Putamen (tissue), 1 donor: Measurements from ENCODE around the gene BLCAP.
"Not testable (repeated sequence)": the region's sequence is repeated elsewhere in the genome, so short reads cannot be mapped to it uniquely, and the experiment has no call there.

Experiments
- DNase-seq: peaks from one replicate; pipeline ENCODE4 v3.0.0-alpha.2; 2016; ENCODE audit warnings: low spot score

The BLCAP gene, protein sequence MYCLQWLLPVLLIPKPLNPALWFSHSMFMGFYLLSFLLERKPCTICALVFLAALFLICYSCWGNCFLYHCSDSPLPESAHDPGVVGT

DNA sequence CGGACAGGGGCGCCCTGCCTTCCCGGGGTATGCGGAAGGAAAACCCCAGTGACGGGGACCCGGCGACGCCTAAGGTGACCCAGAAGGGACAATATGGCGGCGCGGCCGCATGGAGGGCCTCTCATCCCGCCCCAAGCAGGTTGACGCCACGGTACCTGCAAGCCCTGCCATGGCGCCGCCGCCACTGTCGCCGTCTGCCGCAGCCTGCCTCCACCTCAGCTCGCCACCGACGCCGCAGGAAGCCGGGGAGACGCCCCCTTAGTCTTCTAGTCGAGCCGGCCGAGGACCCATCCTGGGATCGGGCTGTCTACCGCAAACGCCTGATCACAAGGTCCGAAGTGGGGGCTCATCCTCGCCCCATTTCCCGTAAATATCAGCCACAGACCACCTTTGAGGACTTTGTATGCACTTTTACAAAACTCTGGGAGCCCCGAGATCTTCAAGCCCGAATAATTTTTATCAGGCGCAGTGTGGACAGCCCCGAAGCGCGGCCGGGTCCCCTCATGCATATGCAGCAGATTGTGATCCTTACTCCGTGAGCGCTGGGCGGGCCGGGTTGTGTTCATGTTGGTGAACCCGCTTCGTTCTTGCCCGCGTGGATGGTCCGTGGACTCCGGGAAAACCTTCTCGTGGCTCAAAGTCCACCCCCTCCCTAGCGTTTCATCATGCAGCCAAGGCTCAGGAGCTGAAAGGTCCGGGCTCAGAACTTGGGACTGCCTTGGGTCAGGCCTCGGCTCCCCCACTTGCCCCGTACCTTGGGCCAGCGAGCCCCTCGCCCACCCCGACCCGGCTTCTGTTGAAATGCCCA lies at the start of gene BLCAP:
Gene BLCAP, minus strand, starts transcription at position 239 of the 808 bp plus-strand sequence. CDS start 8,702 bp downstream, outside the sequence.
- DNase-seq, result peak; percentile 86

DNA sequence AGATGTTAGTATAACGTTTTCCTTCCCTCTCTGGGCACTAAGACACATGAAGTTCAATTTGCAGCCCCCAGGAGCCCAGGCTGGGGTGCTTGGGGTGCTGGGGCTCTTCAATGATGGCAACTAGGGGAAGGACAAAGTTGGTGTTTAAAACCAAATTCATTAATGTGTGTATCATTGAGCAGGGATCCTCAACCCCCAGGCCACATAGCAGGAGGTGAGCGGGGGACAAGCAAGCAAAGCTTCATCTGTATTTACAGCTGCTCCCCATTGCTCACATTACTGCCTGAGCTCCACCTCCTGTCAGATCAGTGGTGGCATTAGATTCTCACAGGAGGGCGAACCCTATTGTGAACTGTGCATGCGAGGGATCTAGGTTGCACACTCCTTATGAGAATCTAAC lies 49.8 kb upstream of the BLCAP start:
- not testable (repeated sequence) for DNase-seq

DNA sequence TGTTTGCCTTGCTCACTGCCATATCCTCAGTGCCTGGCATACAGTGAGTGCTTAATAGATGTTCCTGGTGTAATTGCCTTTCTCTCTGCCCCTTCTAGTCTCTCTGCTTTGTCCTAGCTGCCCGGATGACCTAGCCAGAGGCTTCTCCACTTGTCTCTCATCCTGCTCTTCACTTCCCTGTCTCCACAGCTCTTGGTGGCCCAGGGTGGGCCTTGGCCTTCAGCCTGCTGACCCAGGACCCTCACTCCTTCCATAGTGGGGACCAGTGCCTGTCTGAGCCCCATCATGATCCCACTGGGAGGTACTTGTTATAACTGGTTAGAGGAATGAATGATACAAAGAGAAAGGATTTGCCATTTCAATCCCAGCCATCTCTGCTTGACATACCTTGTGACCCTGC lies 49.2 kb upstream of the BLCAP start:
- DNase-seq, result no peak

DNA sequence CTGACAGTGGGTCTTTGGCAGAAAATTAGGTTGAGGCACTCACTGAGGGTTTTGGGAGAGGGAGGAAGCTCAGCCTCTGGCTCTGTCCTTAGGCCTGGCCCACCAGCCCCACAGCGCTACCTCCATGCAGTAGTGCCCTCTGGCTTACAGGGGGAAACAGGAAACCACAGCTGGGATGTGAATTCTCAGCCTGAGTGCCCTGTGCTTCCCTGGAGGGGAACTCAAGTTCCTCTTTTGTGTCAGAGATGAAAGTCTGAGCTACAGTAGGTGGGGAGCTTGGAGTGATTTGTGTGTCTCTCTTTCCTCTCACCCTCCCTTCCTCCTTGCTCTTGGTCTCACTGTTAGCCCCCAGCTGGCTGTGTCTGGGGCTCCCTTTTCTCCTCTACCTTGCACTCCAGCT lies 48.2 kb upstream of the BLCAP start:
- no peak for DNase-seq

DNA sequence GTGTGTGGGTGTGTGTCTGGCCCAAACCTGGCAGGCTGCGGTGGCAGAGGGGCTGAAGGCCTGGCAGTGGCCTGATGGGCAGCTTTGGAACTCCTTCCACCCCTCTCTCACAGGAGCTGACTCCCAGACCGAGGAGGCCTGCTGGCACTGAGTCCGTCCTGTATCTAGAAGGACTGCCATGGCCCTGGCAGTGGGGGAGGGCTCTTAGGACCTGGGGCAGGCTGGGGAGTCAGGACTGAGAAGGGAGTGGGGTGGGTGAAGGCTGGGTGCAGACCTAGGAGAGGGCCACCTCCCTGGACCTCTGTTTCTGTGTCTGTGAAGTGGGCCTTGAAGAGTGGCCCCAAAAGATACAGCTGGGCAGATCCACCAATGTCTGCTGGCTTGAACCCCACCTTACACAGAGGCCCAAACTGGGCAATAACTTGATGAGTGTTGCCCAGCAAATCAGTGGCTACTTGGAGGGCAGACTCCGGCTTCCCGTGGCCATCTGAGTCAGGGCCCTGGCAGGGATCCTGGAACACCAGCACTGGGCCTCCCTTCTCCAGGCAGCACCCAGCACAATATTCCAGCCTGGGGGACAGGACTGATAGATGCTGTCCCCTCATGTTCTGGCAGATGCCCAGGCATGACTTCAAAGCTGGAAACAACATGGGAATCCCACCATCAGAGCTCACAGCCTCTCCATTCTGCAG lies 46.7 kb upstream of the BLCAP start:
- no peak for DNase-seq

DNA sequence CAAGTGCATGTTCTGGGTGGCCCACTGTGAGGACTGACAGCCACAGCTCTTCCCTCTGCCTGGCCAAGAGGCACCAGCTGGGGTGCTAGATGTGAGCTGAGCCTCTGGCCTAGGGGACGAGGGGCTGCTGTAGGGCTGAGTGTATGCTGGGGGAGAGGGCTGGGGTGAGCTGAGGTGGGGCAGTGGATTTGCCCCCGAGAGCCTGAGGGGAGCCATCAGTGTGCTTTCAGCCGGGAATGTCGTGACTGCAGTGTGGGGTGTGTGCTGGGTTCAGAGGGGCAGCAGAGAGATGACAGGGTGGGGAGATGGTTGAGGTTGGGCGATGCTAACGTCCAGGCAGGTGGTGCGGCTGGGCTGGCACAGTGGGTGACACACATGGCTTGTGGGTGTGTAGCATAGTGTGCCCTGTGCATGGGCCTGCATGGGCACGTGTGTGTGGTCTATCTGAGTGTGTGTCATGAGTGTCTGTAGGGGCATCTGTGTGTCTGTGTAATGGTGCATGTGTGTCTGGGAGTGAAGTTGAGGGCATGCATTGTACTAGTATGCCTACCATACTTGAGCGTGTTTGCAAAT lies 46.0 kb upstream of the BLCAP start:
- DNase-seq, result no peak

DNA sequence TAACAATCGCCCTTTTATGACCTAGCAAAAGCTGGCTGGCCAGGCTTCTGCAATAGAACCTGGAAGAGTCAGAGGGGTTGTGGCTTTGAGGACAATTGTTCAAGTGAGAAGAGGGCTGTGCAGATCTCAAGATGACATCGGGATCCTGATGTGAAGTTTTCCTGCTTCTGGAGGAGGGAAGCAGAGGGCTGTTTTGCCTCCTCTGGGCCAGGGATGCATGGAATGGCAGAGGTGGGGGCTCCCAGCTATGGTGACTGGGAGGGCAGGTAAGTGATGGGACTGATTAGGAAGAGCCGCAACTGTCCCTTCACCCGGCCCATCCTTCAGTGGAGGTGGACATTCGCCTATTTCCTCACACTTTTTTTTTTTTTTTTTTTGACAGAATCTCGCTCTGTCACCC lies 43.4 kb upstream of the BLCAP start:
- DNase-seq, result no peak

DNA sequence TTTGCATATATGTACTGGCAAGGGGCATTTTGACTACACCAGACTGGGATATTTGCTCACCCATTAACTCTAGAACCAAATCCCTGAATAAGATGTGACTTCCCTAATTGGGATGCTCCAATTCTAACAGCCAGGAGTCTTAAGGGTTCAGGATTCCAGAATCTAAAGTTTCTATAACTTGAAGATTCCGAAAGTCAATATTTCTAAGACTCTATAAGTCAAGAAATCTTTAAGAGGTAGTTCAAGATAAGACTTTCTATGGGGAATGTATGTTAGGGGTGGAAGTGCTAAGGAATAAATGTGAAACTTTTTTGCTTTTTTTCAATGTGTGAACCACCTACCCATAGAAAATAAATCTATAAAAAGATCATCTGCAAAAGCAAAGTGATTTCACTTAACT lies 42.7 kb upstream of the BLCAP start:
- no peak for DNase-seq

DNA sequence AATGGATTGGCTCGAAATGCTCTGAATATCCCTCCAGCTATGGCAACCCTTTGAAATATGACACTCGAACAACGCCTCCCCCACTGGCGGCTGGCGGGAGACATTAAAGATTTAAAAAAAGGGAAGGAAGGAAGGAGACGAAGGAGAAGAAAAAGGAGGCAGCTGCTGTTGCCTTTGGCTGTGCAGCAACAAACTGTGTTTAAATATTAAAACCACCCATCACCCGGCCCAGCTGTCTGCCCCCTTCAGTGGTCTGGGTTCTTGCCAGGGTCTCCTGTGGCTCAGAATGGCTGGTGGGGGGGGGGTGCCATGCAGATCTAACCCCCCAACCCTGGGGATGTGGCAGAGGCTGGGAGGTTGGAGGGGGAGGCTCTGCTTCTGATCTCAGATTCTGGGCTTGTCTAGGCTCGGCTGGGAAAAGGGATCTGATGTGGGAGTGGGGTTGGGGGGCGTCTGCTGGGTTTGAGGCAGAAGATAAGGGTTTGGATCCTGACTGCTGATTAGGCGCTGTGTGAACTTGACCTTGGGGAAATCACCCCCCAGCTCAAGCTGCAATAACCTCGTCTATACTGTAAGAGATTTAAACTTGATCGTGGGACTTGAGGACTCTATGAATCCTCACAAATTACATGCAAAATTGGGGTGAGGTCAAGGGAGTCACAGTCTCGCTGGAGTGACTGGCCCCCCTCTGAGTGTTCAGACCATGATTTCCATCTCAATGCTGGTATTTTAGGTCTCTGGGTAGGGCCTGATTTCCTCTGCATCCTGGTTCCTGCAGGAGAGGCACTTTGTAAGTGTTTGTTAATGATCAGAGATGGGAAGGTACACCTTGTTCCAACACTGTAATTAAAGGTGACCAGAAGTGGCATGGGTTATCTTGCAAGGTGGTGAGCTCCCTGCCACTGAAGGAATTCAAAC lies 40.3 kb upstream of the BLCAP start:
- no peak for DNase-seq

DNA sequence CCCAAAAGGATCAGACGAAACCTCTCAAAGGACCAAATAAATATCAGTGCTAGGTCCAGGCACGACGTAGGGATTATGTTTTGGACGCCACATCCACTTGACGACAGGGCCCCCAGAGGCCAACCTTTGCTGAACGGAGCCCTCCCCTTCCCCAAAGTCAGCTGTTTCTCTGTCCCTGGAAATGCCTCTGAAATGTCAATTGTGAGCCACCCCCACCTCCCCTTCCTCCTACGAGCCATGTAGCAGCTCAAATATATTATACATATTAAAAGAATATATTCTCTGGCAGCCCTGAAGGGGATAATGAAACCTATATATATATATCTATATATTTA lies 39.6 kb upstream of the BLCAP start:
- DNase-seq, result no peak

DNA sequence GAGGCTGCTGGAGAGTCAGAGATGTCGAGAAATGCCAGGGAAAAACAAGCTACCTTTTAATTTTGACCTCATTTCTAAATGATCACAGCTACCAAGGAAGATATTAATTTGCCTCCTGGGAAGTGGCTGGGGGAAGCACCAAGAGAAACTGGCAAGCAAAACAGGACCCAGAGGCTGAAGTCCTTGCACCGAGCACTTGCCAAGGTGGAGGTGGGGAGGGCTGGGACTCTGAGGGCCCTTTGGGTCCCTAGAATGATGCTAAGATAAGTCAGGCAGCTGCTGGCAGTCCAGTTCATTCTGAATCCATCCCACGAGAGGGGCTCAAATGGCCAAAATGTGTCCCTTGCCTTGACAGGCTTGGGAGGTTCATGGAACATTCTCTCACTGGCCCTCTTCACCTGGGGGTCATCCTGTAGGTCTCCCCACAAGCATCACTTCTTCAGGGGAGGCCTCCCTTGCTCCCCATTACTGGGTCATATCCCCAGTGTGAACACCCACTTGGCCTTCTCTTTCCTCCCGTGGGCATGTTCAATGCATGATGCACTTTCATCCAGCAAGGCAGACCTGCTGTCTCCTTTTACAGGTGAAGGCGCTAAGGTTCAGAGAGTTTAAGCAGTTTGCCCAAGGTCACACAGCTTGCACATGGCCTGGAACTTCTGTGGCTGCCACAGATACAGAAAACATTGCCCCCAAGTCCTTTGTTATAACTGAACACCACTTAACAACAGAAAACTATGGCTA lies 39.1 kb upstream of the BLCAP start:
- no peak for DNase-seq

DNA sequence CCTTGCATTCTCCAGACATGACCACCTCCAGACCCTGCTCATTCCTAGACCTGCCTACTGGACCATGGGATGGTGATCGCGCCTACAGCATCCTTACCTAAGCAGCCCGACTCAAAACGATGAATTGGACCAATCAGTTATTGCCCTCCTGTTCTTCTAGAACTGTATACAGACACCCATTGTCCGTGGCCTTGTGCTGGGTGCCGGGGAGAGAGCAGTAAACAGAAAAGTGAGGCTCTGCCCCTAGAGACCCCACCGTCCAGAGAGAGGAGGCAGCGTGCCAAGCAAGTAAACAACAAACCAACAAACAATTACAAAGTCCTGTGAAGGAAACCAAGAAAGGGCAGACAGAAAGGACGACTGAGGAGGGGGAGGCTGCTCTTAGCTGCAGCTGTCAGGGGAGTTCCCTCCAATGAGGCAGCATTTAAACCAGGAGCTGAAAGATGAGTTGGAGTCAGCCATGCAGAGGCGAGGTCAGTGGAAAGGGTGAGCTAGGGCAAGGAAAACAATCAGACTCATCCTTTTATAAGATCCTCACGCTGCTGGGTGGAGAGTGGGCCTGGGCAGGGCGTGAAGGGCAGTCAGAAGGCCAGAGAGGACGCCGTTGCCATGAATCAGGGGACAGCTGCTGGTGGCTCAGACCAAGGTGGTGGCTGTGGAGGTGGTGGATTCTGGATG lies 37.6 kb upstream of the BLCAP start:
- DNase-seq, result no peak

DNA sequence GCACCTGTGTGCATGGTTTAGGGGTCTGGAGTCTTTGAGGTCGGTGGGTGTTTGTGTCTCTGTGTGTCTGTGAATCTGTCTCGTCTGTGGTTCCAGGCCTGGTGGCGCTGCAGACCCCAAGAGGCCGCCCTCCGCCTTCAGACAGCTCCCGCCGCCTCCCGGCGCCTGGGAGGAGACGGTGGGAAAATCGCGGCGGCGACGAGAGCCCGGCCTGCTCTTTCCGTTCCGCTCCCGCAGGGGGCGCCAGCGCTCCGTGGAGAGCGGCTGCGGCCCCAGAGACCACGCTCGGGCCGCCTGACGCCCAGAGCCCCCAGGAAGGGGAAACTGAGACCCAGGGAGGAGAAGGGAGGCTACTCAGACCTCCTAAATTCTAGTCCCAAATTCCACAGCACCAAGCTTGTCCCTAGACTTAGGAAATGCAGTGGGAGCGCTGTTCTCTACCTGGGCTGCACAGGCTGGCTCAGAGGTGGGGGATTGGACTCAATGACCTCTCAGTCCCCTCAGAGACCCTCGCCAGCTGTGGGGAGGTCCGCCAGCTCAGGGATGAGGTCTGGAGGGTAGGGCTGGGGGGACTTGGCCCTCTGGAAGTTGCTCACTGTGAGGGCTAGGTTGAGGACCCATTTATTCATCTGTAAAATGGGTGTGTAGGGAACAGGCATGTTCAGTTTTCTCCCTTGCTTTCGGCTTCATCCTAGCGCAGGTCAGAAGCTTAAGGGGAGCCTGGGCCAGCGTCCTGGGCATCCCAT lies 36.9 kb upstream of the BLCAP start:
- no peak for DNase-seq

DNA sequence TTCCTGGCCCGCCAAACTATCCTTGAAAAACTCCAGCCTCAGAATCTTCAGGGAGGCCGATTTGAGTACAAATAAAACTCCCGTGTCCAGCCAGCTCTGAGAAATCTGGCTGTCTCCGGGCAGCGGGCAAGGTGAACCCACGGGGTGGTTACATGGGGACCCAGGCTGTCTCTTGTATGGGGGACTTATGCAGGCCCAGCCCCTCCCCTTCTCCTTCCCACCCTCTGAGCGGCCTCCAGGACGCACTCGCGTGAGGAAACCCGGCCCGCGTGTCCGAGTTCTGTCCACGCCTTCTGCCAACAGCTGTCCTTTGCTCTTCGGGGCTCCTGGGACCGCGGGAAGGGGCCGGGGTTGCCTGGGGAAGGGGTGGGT lies 36.3 kb upstream of the BLCAP start:
- DNase-seq, result no peak

DNA sequence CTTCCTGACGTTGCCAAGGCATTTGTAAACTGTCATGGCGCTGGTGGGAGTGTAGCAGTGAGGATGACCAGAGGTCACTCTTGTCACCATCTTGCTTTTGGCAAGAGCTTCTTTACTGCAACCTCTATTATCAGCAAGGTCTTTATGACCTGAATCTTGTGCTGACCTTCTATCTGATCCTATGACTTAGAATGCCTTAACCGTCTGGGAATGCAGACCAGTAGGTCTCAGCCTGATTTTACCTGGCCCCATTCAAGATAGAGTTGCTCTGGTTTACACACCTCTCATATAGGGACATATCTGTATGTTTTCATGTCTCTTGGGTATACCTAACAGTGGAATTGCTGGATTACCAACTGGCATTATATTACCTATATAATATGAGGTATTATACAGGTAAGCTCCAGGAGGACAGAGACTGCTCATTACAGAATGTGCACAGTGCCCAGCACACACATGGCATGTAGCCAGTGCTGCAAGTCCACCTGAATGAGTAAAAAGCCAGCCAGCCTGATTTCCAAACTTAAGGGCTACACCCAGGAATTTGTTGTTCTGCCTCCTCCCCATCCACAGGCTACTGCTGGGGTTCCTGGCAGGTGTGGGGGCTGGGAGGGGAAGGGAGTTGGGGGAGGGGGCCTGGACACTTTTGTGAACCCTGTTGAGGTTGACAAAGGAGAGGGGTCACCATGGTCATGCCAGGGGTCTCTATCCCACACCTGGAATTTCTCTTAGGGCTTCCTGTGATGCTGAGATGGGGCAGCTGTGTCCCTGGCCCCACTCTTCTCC lies 35.2 kb upstream of the BLCAP start:
- no peak for DNase-seq

DNA sequence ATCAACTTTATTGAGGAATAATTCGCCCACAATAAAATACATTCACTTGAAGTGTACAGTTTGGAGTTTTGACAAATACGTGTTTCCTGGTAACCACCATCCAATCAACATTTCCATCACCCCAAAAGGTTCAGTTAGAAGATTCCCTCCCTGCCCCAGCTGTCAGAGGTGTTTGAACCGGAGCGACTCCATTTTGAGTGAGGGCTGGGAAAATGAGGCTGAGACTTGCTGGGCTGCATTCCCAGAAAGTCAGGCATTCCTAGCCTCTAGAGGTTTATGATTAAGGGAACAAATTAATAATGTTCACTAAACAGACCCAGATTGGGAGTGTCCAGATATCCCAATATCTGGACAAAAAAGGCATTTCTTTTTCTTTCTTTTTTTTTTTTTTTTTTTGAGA lies 33.0 kb upstream of the BLCAP start:
- no peak for DNase-seq

DNA sequence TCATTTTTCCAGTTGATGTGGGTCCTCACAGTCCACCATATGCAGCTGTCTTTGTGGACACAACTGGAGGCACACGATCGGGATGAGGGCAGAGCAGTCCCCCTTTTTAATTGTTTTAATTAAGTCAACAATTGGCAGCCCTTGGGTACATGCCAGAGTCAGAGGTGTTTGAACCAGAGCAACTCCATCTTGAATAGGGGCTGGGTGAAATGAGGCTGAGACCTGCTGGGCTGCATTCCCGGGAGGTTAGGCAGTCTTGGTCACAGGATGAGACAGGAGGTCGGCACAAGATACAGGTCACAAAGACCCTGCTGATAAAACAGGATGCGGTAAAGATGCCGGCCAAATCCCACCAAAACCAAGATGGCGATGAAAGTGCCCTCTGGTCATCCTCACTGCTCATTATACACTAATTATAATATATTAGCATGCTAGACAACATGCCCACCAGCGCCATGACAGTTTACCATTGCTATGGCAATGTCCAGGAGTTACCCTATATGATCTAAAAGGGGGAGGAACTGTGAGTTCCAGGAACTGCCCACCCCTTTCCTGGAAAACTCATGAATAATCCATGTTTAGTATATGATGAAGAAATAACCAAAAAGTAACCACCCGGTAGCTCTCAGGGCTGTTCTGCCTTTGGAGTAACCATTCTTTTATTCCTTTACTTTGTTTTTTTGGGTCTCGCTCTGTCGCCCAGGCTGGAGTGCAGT lies 31.8 kb upstream of the BLCAP start:
- no peak for DNase-seq

DNA sequence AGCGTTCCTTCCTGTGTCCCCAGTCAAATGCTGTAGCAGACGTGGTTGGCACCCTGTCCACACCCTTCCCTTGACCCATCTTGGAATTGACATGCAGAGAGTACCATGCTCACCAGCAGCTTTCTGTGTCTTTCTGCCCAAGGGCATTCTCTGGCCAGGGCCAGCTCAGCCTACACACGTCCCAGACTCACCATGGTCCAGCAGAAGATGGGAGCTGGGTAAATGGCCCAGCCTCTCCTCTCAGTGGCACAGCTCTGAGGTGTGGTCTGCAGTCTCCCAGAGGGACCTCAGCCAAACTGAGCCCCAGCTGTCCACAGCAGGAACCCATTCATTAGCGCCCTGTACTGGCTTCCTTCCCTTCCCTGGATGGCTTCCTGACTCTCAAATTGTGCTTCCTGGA lies 31.1 kb upstream of the BLCAP start:
- no peak for DNase-seq

DNA sequence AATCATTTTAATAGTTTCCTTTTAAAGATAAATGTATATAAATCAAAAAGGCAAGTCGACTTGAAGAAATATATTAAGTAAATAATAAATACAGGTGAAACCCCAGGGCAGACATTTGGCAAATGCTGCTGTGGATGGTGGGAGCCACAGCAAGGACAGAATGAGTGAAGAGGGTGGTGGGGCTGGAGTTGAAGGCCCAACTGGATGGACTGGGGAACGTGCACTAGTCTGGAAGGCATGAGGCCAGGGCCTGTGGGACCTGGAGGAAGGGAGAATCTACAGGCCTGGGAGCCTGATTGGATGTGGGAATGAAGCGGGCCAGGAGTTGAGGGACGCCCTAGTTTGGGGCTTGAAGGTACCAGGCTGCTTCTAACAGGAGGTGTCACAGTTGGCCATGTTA lies 30.6 kb upstream of the BLCAP start:
- no peak for DNase-seq
